NCI-H1694 (cell line): Measurements from ENCODE around the gene CDH23.

Experiments
- DNase-seq: peaks from one replicate; lab custom pipeline; 2025; lab: John Stamatoyannopoulos, UW

The CDH23 gene

GRCh38 chr10:71605263-71605962 lies 208.7 kb downstream of the CDH23 start:
- DNase-seq = no peak

DNA sequence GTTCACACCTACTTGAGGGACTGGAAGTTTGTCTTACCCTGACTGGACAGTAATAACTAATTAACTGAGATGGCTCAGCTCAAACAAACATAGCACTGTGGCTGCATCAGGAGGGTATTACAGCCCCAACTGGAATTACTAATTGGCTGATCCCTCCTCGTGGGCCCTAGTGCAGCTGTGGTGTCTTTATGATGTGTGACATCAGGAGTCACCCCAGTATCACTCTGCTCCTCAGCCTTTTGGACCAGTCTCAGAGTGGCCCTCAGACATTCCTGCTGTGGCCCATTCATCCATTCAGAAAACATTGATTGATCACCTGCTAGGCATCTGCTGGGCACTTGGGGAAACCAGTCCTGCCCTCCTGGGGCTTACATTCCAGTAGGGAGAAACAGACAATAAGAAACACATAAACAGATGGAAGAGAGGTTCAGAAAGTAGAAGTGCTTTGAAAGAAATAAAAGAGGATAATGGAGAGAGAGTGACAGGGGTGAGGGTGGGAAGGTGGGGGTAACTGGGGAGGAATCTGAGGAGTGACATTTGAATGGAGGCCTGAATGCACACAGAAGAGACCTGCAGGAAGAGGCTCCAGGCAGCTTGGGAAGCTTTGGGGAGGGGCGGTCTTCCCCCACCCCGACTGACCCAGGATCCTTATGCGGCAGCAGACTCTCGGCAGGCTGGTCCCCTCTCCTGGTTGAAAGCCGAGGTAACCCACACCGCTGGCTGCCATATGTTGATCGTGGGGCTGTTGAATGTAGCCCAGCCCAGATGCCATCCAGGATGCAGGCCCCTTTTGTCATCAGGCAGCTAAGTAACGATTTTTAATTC lies 209.7 kb downstream of the CDH23 start:
- no peak for DNase-seq

DNA sequence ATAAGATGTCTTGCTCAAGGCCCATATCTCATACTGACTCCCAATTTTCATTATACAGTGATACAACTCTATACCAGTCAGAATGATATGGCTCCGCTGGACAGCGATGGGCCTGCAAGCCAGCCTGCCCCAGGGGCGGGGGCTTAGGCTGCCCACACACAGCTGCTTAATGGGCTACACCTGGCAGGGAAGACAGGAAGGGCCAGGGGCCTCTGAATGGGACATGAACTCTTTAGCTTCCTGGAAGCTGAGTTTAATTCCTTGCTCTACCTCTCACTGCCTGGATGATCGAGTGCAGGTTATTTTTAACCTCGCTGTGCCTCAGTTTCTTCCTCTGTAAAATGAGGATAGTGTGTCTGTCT lies 210.3 kb downstream of the CDH23 start:
- no peak for DNase-seq

GRCh38 chr10:71608819-71609768 lies 212.4 kb downstream of the CDH23 start:
- DNase-seq = peak; percentile 75

GRCh38 chr10:71610651-71611050 lies 213.9 kb downstream of the CDH23 start:
- no peak for DNase-seq

- no peak for DNase-seq
These were observed 214.4 kb downstream of the CDH23 start for GRCh38 chr10:71611131-71611530.

GRCh38 chr10:71611709-71612422 lies 215.1 kb downstream of the CDH23 start:
- DNase-seq = no peak

- DNase-seq = no peak
These were observed 216.6 kb downstream of the CDH23 start for GRCh38 chr10:71613261-71613777.

DNA sequence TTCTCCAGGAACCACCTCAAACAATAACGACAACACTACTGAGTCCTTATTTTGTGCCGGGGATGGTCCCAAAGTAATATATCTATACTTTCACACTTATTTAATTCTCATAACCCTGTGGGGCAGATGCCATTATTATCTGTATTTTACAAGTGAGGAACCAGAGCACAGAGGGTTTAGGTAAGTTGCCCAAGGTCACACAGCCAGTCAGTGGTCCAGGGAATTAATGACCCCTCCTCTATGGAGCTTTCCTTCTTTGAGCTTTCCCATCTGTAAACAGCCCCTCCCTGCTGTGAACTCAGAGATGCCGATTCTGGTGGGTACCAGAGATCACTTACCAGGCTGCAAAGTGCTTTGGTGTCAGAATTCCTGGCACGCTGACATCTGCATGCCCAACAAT lies 217.2 kb downstream of the CDH23 start:
- DNase-seq = no peak

- DNase-seq = no peak
These were observed 218.2 kb downstream of the CDH23 start for GRCh38 chr10:71614946-71615345.

GRCh38 chr10:71615538-71616329 lies 219.0 kb downstream of the CDH23 start:
- DNase-seq = no peak

- DNase-seq = no peak
These were observed 220.3 kb downstream of the CDH23 start for GRCh38 chr10:71616817-71617654.

- no peak for DNase-seq
These were observed 221.5 kb downstream of the CDH23 start for GRCh38 chr10:71618176-71618575.

DNA sequence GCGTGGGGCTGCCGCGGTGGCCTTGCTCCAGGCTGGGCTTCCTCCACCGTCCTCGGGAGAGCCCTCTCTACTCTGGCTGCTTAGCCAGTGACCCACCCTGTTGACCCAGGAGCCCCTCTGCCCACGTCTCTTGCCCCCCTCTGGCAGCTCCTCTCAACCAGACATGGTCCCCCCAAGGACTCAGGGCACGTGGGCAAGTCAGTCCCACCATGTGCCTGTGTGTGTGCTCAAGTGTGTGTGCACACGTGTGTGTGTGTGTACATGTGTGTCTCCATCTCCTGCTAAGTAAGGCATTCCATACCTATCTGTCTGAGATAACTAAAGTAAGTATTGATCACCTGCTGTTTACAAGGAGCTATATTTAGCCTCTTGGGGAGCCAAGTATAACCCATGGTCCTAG lies 221.9 kb downstream of the CDH23 start:
- no peak for DNase-seq

DNA sequence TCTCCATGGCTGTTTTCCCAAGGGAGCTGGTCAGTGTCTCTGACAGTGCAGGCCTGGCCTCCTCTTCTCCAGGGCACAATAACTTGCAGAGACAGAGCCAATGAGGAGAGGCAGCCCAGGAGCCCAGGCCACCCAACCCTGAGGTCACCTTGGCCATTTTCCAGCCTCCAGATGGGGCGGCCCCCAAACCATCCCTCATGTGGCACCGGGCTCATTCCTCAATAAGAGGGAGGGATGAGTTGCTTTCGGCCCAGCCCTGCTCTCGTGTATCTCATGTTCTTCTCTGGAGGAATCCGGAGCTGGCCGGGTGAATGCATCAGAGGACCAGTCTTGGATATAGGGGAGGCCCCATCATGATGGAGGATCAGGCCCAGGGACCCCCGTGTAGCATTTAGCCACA lies 223.9 kb downstream of the CDH23 start:
- DNase-seq = no peak

DNA sequence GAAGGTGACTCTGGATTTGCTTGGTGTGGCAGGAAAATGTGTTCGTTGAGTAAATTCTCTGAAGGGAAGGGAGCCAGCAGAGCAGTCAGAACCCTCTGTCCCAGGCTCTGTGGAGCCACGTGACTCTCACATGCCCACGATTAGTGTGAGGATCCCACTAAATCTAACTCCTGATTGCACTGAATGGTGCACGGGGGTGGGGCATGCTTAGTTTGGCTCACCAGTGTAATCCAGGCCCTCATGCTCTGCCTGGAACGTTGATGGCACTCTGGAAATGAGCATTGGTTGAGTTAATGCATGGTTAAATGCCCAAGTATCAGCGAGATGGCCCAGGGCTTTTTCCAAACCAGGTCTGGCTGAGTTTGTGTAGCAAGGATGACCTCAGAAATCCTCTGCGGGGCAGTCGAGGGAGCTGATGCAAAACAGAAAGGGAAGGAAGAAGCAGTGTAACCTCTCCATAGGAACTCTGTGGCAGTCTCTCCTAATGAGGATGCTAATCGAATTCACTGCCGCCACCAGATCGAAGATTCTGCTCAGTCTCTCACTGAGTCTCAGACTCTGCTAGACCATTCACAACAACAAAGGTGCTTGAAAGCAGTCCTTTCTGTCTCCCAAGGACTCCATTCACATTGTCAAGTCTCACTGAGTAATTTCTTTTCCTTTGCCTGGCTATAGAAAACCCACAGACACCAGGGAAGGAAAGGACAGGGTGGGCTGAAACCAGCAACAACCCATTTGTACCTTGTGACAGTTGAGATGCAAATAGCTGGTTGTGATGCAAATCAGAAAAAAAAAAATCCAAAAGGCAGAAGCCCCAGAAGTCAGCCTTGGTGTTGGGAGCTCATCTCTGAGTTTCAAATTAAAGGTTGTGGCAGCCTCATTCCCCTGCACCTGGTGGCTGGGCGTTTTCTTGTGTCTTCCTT lies 224.8 kb downstream of the CDH23 start:
- no peak for DNase-seq

- no peak for DNase-seq
These were observed 225.4 kb downstream of the CDH23 start for GRCh38 chr10:71622154-71622526.

- no peak for DNase-seq
These were observed 225.9 kb downstream of the CDH23 start for GRCh38 chr10:71622616-71623015.
